Ovary (tissue), 3 donors: ENCODE data around the gene TNK1.

ENCODE experiments used
- CTCF ChIP-seq, 3 donors: fragments of 450-650 bp in 2 of 3; fragments of 200-600 bp in 1 of 3; IDR thresholded peaks; one replicate each; pipeline versions ENCODE4 v1.5.1 to v1.8.0; 2016 to 2022; ENCODE audit warnings: antibody characterized with exemption in 3 of 3, mild to moderate bottlenecking in 1 of 3
- EP300 ChIP-seq: sonication (generic); formaldehyde crosslinking; IDR thresholded peaks from one replicate; pipeline ENCODE4 v1.6.1; 2017; ENCODE audit warnings: antibody characterized with exemption
- donor health status: DM: no; HTN: no; CAD: no.

DNA sequence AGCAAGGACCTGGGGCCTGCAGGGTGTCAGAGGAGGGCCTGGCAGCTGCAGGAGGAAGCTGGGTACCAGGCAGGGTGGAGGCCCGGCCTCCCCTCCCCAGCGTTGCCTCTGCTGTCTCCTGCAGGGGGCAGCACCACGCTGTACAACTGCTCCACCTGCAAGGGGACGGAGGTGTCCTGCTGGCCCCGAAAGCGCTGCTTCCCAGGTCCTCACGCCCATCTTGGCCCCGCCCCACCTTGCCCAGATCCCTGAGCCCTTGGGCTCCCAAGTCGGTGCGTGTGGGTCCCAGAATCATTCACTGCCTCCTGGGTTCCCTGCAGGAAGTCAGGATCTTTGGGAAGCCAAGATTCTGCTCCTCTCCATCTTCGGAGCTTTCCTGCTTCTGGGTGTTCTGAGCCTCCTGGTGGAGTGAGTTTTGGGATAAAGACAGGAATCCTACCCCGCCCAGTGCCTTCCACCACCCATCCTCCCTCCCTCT is 24.8 kb upstream of the TNK1 start:
- TF ChIP-seq CTCF (IDR thresholded peaks at IDR 0.05), result peak; percentile 47 to 74 (median 69)
- no peak for TF ChIP-seq EP300
